Stimulated activated CD8-positive, alpha-beta memory T cell treated with anti-CD3 and anti-CD28 coated beads, Interleukin-7, amount 100 ng/mL, for 4 hours (primary cell): Measurements from ENCODE around the gene CAMKV.

Source experiments
- DNase-seq, 2 donors: peaks; one replicate each; pipeline ENCODE4 v3.0.0-alpha.2; 2020; ENCODE audit warnings: low read depth in 2 of 2

Gene CAMKV

GRCh38 chr3:49896345-49896744 lies 26.6 kb upstream of the CAMKV start:
- no peak for DNase-seq

GRCh38 chr3:49895791-49896190 lies 26.1 kb upstream of the CAMKV start:
- DNase-seq, result no peak

GRCh38 chr3:49889296-49889695 lies 19.6 kb upstream of the CAMKV start:
- no peak for DNase-seq

GRCh38 chr3:49886922-49887265 lies 17.2 kb upstream of the CAMKV start:
- DNase-seq, result no peak

DNA sequence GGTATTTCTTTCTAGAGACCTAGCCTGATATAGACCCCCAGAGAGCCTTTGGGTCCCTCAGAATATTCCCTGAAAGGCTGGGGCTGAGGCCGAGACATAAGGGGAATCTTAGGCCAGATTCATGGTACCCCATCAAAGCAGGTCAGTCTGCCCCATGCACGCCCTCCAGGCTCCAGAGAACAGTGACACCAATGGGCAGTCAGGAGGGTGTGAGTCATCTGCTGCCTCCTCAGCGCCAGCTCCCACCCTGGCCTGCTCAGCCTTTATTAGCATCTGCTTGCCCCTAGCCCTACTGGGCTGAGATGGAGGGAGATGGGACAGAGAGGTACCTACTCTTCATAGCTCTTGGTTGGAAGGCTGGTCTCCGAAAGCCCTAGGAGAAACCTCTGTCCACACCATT lies 14.3 kb upstream of the CAMKV start:
- no peak for DNase-seq

- no peak for DNase-seq
These were observed 12.5 kb upstream of the CAMKV start for GRCh38 chr3:49882166-49882565.

- DNase-seq, result no peak
These were observed 11.0 kb upstream of the CAMKV start for GRCh38 chr3:49880581-49881315.

- DNase-seq, result no peak
These were observed 10.0 kb upstream of the CAMKV start for GRCh38 chr3:49879721-49880120.

GRCh38 chr3:49878686-49879085 lies 9.0 kb upstream of the CAMKV start:
- no peak for DNase-seq

- no peak for DNase-seq
These were observed 8.0 kb upstream of the CAMKV start for GRCh38 chr3:49877716-49878115.

DNA sequence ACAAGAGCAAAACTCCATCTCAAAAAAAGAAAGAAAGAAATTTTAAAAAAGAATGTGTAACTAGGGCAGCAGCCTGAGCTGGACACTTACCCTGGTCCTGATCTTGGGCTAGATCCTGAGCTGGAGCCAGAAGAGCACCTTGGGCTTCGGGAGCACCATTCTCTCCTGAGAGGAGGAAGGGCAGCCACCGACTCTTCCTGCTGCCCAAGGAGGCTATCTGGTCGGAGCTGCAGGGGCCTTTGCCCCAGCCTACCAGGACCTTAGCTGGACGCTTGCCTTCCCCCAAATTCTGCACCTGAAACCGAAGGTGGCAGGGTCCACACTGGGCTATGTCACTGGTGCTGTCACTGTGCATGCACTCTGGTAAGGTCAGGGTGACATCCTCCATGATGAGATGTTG lies 6.9 kb upstream of the CAMKV start:
- no peak for DNase-seq

GRCh38 chr3:49873623-49874022 lies 3.9 kb upstream of the CAMKV start:
- DNase-seq, result no peak

DNA sequence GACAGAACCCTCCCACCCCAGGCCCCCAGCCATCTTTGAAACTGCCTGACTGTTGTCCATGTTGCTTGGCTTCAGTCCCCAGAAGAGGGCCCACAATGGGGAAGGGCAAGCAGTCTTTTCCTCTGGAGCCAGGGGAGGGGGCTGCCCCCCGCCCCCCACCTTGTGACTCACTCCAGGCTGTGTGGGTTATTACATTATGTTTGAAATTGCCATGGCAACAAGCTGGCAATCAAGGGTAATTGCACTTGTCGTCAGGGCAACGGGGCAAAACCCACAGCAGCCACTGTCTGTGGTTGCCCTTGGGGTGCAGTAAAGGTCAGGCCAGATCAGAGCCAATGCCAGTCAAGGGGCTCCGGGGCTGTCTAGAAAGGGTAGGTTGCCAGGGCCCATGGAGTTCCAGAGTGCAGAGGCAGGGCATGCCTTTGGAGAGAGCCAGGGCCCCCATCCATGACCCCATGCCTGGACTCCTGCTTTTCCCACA lies 3.1 kb upstream of the CAMKV start:
- no peak for DNase-seq

DNA sequence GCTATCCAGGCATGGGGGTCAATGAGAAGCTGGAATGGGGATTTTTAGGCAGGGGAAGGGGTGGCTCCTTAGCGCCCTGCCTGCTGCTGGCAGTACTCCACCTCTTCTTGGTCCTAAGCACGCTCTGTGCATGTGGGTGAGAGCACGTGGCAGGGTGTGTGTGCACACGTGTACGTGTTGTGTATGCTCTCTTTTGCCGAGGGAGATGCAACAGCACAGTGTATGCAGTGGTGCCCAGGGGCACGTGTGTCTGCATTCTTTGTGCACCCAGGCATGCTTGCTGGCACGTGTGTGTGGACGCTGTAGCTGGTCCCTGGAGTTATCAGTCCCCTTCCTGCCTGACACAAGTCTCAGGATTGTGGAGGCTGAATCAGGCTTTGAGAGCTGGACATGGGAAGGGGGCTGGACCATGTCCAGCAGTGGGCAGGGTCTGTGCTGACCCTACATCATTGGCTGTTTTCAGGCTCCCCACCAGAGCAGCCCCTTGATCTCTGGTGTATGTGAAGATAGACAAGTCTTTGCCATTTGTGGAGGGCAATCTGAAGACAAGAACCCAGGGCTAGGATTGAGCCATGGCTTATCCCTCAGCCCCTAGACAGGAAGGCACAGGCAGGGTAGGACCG lies 1.9 kb upstream of the CAMKV start:
- no peak for DNase-seq

DNA sequence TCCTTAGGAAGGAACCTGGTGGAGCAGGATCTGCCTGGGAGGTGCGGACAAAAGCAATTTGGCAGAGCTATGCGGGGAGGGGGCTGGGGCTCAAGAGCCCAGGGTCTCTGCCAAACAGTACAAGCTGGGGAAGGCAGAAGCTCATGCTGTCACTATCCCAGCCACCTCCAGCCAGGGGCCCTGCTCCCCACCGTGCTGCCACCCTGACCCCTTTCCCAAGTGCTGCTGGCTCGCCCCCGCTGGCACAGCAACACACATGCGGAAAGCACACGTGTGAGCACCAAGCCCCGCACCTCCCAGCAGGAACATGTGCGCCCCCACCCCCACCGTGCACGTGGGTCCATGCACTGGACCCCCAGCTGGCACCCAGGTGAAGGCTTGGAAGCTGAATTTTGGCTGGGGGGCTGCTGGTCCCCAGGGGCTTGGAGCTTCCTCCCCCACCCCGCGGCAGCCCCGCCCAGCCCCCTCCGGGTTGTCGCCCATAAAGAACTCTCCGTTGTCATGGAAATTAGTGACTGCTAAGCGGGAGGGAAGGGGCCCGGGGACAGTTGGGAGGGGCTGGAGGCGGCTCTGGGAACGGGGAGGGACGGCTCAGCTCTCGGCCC lies 742 bp downstream of the CAMKV start:
- no peak for DNase-seq

DNA sequence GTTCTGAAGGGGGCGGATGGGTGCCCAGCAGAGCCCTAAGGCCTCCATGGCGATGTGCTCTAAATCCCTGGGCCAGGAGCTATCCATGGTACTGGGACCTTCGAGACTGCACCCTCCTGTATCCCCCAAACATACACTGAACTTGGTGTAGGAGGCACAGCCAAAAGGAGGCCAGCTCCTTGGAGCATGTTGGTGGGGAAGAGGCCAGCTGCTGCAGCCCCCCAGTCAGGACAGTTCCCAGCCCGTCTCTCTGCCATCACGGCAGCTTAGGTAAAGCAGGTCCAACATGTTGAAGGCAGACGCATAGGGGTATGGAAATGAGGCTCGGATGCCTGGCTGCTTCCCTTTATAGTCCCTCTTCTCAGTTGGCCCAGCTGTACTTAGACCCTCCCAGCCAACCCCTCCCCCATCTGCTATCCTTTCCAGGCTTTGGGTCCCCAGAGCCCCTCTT lies 1.8 kb downstream of the CAMKV start:
- no peak for DNase-seq

DNA sequence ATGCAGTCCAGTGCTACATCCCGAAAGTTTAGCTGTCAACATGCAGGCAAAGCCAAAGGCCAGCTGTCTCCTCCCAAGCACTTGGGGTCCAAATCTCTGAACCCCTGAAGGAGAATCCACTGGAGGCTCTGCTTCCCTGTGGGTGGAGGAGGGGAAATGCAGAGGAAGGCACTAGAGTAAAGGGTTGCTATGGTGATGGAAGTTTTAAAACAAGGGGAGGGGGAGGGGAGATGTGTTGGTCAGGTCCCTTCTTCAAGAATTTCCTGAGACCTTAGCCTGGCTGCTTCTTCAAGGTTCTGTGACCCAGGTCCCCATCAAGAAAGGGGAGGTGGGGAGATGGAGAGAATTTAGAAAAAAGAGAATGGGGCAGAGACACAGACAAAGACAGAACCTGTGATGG lies 2.3 kb downstream of the CAMKV start:
- DNase-seq, result no peak

DNA sequence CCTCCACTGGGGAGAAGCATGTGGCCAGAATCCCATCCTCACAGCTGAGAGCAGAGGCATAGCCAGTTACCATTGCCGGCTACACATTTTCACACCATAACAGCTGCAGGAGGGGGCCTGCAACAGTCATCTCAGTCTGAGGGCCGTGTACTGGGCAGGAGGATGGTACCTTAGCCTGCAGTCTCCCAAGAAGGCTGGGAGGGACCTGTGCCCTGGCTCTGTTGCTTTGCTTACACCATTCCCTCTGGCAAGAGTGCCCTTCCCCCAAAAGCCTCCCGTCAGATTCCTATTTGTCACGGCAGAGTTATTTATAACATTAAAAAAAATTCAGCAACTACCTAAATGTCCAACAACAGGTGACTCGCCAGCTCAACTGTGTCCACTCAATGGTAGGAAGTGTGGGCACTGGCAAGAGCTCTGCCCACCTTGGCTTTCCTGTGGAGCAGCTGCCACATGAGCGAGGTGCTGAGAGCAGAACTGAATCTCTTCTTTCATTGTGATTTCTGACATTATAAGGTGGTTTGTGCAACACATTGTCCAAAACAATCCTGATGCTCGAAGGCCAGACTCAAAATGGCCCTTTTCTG lies 4.4 kb downstream of the CAMKV start:
- no peak for DNase-seq

GRCh38 chr3:49864505-49864904 lies 5.2 kb downstream of the CAMKV start:
- no peak for DNase-seq

DNA sequence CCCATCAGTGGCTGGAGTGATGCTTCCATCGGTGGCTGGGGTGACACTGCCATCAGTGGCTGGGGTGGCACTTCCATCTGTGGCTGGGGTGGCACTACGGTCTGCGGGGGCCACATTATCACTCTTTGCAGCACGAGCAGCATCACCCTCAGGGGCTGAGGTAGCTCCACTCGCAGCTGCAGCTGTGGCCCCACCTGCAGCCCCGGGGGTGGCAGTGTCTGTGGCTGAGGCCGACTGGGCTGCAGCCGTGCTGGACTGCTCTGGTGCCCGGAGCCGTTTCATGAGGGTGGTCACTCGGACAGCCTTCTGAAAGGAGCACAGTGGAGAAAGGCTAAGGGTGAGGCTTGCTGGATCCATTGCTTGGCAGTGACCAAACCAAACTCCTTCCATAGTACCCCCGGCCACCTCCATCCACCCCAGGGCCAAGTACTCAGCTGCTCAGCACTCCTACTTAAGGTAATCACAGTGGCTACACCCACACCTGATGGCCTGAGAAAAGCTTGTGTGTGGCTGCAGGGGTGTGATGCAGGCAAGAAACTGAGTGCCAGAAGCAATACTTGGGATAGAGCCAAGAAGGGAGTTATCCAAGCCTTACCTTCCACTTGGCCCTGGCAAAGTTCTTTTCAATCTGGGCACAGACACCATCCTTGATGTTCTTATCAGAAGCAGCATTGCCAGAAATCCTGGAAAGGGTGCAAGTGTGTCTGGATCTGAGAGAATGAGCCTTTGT lies 10.0 kb downstream of the CAMKV start:
- DNase-seq, result no peak

- peak; percentile 85 to 88 for DNase-seq
These were observed 13.3 kb downstream of the CAMKV start, which contains the start of gene TRAIP for GRCh38 chr3:49856181-49857005. Gene TRAIP, minus strand, starts transcription at chr3:49856564. Its CDS starts 111 bp downstream, at chr3:49856453.
